Gastroesophageal sphincter (tissue), 4 donors: ENCODE data around the gene RUSC1. TPM values are rescaled to one million over a fixed set of nuclear protein-coding genes. Genes with fewer than 3 reads are reported as not detected.
"Not testable (repeated sequence)": the region's sequence is repeated elsewhere in the genome, so short reads cannot be mapped to it uniquely, and the experiment has no call there.

Experiments
- ATAC-seq: fragments of 150-250 bp; one replicate; pipeline ENCODE4 v1.9.1; 2016; ENCODE audit warnings: mild to moderate bottlenecking, moderate library complexity
- H3K27ac ChIP-seq, 4 donors: fragments of 200-600 bp; sonication (generic) in 3 of 4; 1 replicate in 3 of 4; 2 replicates in 1 of 4; pipeline ENCODE4 v1.5.1; 2016 to 2019
- H3K27me3 ChIP-seq: fragments of 200-600 bp; sonication (generic); one replicate; pipeline ENCODE4 v1.5.1; 2019
- H3K36me3 ChIP-seq, 2 donors: fragments of 200-600 bp; sonication (generic); one replicate each; pipeline ENCODE4 v1.5.1; 2019; ENCODE audit warnings: control low read depth in 1 of 2
- H3K4me1 ChIP-seq, 3 donors: fragments of 200-600 bp; sonication (generic); 1 replicate in 2 of 3; 2 replicates in 1 of 3; pipeline ENCODE4 v1.5.1; 2016 to 2019; ENCODE audit warnings: control low read depth in 2 of 3
- H3K4me3 ChIP-seq, 2 donors: fragments of 200-600 bp; sonication (generic); one replicate each; pipeline ENCODE4 v1.5.1; 2019; ENCODE audit warnings: mild to moderate bottlenecking in 1 of 2, moderate library complexity in 1 of 2
- H3K9me3 ChIP-seq, 3 donors: fragments of 200-600 bp; sonication (generic); one replicate each; pipeline ENCODE4 v1.5.1; 2017 to 2019; ENCODE audit warnings: control low read depth in 2 of 3
- CTCF ChIP-seq, 4 experiments: fragments of 200-600 bp in 2 of 4; fragments of 450-650 bp in 2 of 4; sonication (generic) in 1 of 4; IDR thresholded peaks; one replicate each; pipeline ENCODE4 v1.5.1; 2017 to 2019; ENCODE audit warnings: antibody characterized with exemption in 4 of 4, mild to moderate bottlenecking in 2 of 4, moderate library complexity in 2 of 4
- EP300 ChIP-seq: sonication (generic); formaldehyde crosslinking; IDR thresholded peaks from one replicate; pipeline ENCODE4 v1.6.1; 2017; ENCODE audit warnings: antibody characterized with exemption, mild to moderate bottlenecking
- POLR2A ChIP-seq, 2 donors: fragments of 450-650 bp; IDR thresholded peaks; one replicate each; pipeline ENCODE4 v1.6.1; 2017; ENCODE audit warnings: antibody characterized with exemption in 2 of 2, mild to moderate bottlenecking in 2 of 2, moderate library complexity in 1 of 2
- POLR2AphosphoS5 ChIP-seq: sonication (generic); formaldehyde crosslinking; IDR thresholded peaks from one replicate; pipeline ENCODE4 v1.6.1; 2017; ENCODE audit warnings: antibody characterized with exemption
- WGBS, 2 donors: methylation state at CpG; one replicate each; pipeline ENCODE4 v1.1.5; 2018; ENCODE audit warnings: low coverage in 1 of 2; 5-methylcytosine and 5-hydroxymethylcytosine counted together
- total RNA-seq, 4 donors: library from RNA; depleted of rRNA; stranded (reverse); fragments of >200 nt; gene quantifications; one replicate each; pipeline ENCODE4 v1.1.0, GENCODE V29; 2016

The RUSC1 gene
- total RNA-seq, 4 donors from 2014 or later = 10.8 to 34.2 (median 24.4) TPM

GRCh38 chr1:155287987-155288543, 32.6 kb upstream of the RUSC1 start:
- Histone ChIP-seq H3K4me1 (no peaks in the 10 kb centered on the region), H3K4me3 (no peak overlapping the region), H3K27me3 (peaks cover 1% of the 10 kb centered on the region), H3K36me3 (peaks cover 0 to 6% of the 10 kb centered on the region in 2 donors), H3K9me3 (no peaks in the 10 kb centered on the region), H3K27ac (no peak overlapping the region)
- no peak for ATAC-seq
- TF ChIP-seq CTCF (IDR thresholded peaks at IDR 0.05) (no peak), EP300 (no peak), POLR2AphosphoS5 (no peak), POLR2A (IDR thresholded peaks at IDR 0.05) (no peak)
- 100% methylated on average over 1 of the region's 21 CpGs for WGBS, 2 donors

DNA sequence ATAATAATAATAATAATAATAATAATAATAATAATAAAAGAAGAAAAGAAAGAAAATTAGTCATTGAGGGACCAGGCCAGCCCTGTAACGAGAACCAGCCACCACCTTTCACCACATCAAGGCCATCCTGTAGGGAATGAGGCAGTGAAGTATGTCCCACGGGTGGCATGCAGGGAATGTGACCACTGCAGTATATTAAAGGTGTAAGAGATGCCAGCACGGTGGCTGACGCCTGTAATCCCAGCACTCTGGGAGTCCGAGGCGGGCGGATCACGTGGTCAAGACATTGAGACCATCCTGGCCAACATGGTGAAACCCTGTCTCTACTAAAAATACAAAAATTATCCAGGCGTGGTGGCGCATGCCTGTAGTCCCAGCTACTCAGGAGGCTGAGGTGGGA, 29.7 kb upstream of the RUSC1 start:
- H3K4me3 ChIP-seq, ATAC-seq, H3K9me3 ChIP-seq, H3K27ac ChIP-seq, H3K36me3 ChIP-seq: not testable (repeated sequence)
- 60 to 69% methylated on average over 3 to 8 of the region's 10 CpGs for WGBS, 2 donors
- H3K27me3 ChIP-seq = peaks cover 30% of the 10 kb centered on the region
- H3K4me1 ChIP-seq = peaks cover 0 to 15% (median 2%) of the 10 kb centered on the region in 3 donors

DNA sequence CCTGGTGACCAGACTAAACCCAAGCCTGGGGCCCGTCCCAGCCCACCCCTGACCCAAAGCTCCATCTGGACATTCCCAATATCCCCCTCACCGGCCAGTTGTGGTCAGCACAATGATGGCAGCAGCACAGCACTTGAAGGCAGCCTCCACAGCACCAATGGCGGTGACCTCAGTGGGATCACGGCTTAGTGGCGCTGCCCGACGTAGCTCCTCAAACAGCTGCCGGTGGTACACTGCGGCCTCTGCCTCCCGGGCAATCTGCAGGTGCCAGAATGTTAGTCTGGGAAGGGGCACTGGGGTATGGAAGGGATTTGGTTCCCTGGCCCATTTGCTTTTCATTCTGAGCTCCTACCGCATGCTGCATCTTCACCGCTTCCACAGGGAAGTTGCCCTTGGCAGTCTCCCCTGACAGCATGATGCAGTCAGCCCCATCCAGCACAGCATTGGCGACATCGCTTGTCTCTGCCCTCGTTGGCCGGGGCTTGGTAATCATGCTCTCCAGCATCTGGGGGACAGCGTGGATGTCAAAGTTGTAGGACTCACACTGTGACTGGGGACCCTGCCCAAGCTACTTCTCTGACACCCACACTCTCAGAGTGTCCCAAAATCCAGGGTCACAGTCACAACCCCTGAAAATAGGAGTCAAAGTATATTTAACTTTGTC, 27.5 kb upstream of the RUSC1 start:
- TF ChIP-seq EP300 = no peak
- TF ChIP-seq CTCF (IDR thresholded peaks at IDR 0.05) = no peak
- no peak for TF ChIP-seq POLR2A (IDR thresholded peaks at IDR 0.05)
- no peak for TF ChIP-seq POLR2AphosphoS5
- Histone ChIP-seq H3K27ac (no peak overlapping the region), H3K4me3 (no peak overlapping the region), H3K4me1 (peaks cover 0 to 15% (median 2%) of the 10 kb centered on the region in 3 donors), H3K9me3 (no peaks in the 10 kb centered on the region), H3K36me3 (no peaks in the 10 kb centered on the region), H3K27me3 (peaks cover 47% of the 10 kb centered on the region)
- no peak for ATAC-seq
- WGBS, 2 donors = 89 to 90% methylated on average over 3 to 6 of the region's 17 CpGs

GRCh38 chr1:155294520-155295182, 26.0 kb upstream of the RUSC1 start:
- H3K27me3 ChIP-seq = peaks cover 50% of the 10 kb centered on the region
- TF ChIP-seq EP300 (no peak), CTCF (IDR thresholded peaks at IDR 0.05) (no peak), POLR2AphosphoS5 (no peak), POLR2A (IDR thresholded peaks at IDR 0.05) (no peak)
- 2 to 68% methylated on average over 3 to 9 of the region's 46 CpGs for WGBS, 2 donors
- no peak for ATAC-seq
- H3K4me1 ChIP-seq = peaks cover 0 to 15% (median 2%) of the 10 kb centered on the region in 3 donors
- no peaks in the 10 kb centered on the region for H3K36me3 ChIP-seq
- H3K4me3 ChIP-seq = peak overlapping the region in 1 of 2 donors; percentile 24
- no peaks in the 10 kb centered on the region for H3K9me3 ChIP-seq
- no peak overlapping the region for H3K27ac ChIP-seq

GRCh38 chr1:155295183-155295941, 25.3 kb upstream of the RUSC1 start:
- no peak overlapping the region for H3K27ac ChIP-seq
- TF ChIP-seq EP300 (no peak), POLR2A (IDR thresholded peaks at IDR 0.05) (no peak)
- H3K4me3 ChIP-seq = peak overlapping the region in 1 of 2 donors; percentile 24
- H3K4me1 ChIP-seq = peaks cover 0 to 15% (median 2%) of the 10 kb centered on the region in 3 donors
- no peaks in the 10 kb centered on the region for H3K36me3 ChIP-seq
- 50% methylated on average over 7 of the region's 47 CpGs; no CpG with 5 or more reads in 1 of the 2 donors for WGBS, 2 donors
- ATAC-seq = no peak
- peaks cover 54% of the 10 kb centered on the region for H3K27me3 ChIP-seq
- H3K9me3 ChIP-seq = no peaks in the 10 kb centered on the region
